Measurements from ENCODE around the gene SV2C.
A peak's percentile ranks its signal among the peaks of the same experiment; 100 is the strongest.

The SV2C gene

GRCh38 chr5:76174101-76174500 lies 90.9 kb downstream of the SV2C start:
- Histone ChIP-seq H3K9ac (ENCODE audit: low read depth, low read length, poor library complexity, severe bottlenecking) (no peak overlapping the region), H3F3A (ENCODE audit: low read depth) (no peaks in the 10 kb centered on the region), H3K9me2 (replicated peaks; ENCODE audit: low read depth, low read length) (no peaks in the 10 kb centered on the region), H2AFZ (ENCODE audit: low read length) (no peak overlapping the region), H4K20me1 (ENCODE audit: insufficient read depth, low read length, poor library complexity, severe bottlenecking) (no peaks in the 10 kb centered on the region), H3K27me3 (ENCODE audit: insufficient read depth, low read length, poor library complexity, severe bottlenecking) (no peaks in the 10 kb centered on the region), H3K4me2 (ENCODE audit: low read depth, low read length, poor library complexity, severe bottlenecking) (no peak overlapping the region), H3K36me3 (ENCODE audit: insufficient read depth, low read length) (no peaks in the 10 kb centered on the region), H3K79me2 (ENCODE audit: insufficient read depth, low read length) (no peaks in the 10 kb centered on the region), H3K9me3 (ENCODE audit: insufficient read depth, low read depth, low read length) (no peaks in the 10 kb centered on the region), H3K4me3 (ENCODE audit: low read length, poor library complexity, severe bottlenecking) (no peak overlapping the region), H3K4me1 (ENCODE audit: insufficient read depth, low read length, poor library complexity, severe bottlenecking) (peaks cover 8% of the 10 kb centered on the region)
- TF ChIP-seq EZH2phosphoT487 (IDR thresholded peaks at IDR 0.05; ENCODE audit: borderline replicate concordance) = no peak
- TF ChIP-seq CTCF (conservative IDR thresholded peaks at IDR 0.05; ENCODE audit: low read length) = no peak

DNA sequence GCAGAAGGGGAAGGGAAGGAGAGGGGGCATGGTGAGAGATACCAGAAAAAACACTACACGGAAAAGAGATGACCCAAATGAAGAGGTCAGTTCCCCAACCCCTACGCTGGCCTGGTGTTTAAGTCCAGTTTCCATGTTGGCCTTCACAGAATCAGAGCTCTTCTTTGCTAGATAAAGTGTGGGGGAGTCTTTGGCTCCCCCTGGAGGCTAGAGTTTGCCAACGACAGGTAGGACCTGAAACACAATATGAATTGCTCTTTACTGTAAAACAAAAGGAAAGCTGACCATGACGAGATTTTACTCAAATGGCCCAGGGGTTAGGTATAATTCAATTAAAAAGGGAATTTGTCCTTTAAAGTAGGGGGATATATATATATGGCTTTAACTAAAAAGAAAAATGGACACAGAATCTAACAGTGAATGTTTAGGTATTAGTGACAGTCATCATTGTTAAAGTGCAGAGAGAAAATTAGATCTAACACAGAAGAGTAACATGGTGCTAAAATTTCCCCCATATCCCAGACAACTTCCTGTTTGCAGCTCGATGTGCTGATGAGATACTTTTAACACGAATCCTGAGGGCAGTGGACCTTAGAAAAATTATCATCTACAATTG lies 92.0 kb downstream of the SV2C start:
- H2AFZ ChIP-seq (ENCODE audit: low read length) = peak overlapping the region; percentile 58
- H3K9ac ChIP-seq (ENCODE audit: low read depth, low read length, poor library complexity, severe bottlenecking) = no peak overlapping the region
- no peaks in the 10 kb centered on the region for H3K9me3 ChIP-seq (ENCODE audit: insufficient read depth, low read depth, low read length)
- no peaks in the 10 kb centered on the region for H3K79me2 ChIP-seq (ENCODE audit: insufficient read depth, low read length)
- peaks cover 8% of the 10 kb centered on the region for H3K4me1 ChIP-seq (ENCODE audit: insufficient read depth, low read length, poor library complexity, severe bottlenecking)
- no peak for TF ChIP-seq EZH2phosphoT487 (IDR thresholded peaks at IDR 0.05; ENCODE audit: borderline replicate concordance)
- peak; percentile 97 for TF ChIP-seq CTCF (conservative IDR thresholded peaks at IDR 0.05; ENCODE audit: low read length)
- peak overlapping the region; percentile 52 for H3K4me3 ChIP-seq (ENCODE audit: low read length, poor library complexity, severe bottlenecking)
- no peaks in the 10 kb centered on the region for H3K27me3 ChIP-seq (ENCODE audit: insufficient read depth, low read length, poor library complexity, severe bottlenecking)
- no peaks in the 10 kb centered on the region for H3K36me3 ChIP-seq (ENCODE audit: insufficient read depth, low read length)
- H3F3A ChIP-seq (ENCODE audit: low read depth) = no peaks in the 10 kb centered on the region
- no peaks in the 10 kb centered on the region for H3K9me2 ChIP-seq (replicated peaks; ENCODE audit: low read depth, low read length)
- H3K4me2 ChIP-seq (ENCODE audit: low read depth, low read length, poor library complexity, severe bottlenecking) = peak overlapping the region; percentile 51
- no peaks in the 10 kb centered on the region for H4K20me1 ChIP-seq (ENCODE audit: insufficient read depth, low read length, poor library complexity, severe bottlenecking)

- Histone ChIP-seq H2AFZ (ENCODE audit: low read length) (no peak overlapping the region), H3K4me2 (ENCODE audit: low read depth, low read length, poor library complexity, severe bottlenecking) (no peak overlapping the region), H3K4me3 (ENCODE audit: low read length, poor library complexity, severe bottlenecking) (no peak overlapping the region), H3K9ac (ENCODE audit: low read depth, low read length, poor library complexity, severe bottlenecking) (no peak overlapping the region), H4K20me1 (ENCODE audit: insufficient read depth, low read length, poor library complexity, severe bottlenecking) (no peaks in the 10 kb centered on the region), H3K27me3 (ENCODE audit: insufficient read depth, low read length, poor library complexity, severe bottlenecking) (no peaks in the 10 kb centered on the region), H3K79me2 (ENCODE audit: insufficient read depth, low read length) (no peaks in the 10 kb centered on the region), H3K9me2 (replicated peaks; ENCODE audit: low read depth, low read length) (no peaks in the 10 kb centered on the region), H3K9me3 (ENCODE audit: insufficient read depth, low read depth, low read length) (no peaks in the 10 kb centered on the region), H3F3A (ENCODE audit: low read depth) (no peaks in the 10 kb centered on the region), H3K4me1 (ENCODE audit: insufficient read depth, low read length, poor library complexity, severe bottlenecking) (peaks cover 8% of the 10 kb centered on the region), H3K36me3 (ENCODE audit: insufficient read depth, low read length) (no peaks in the 10 kb centered on the region)
- TF ChIP-seq CTCF (conservative IDR thresholded peaks at IDR 0.05; ENCODE audit: low read length) = no peak
- TF ChIP-seq EZH2phosphoT487 (IDR thresholded peaks at IDR 0.05; ENCODE audit: borderline replicate concordance) = no peak
These were observed 92.7 kb downstream of the SV2C start for GRCh38 chr5:76175821-76176403.

Measured in Loucy (cell line).